GM18873 (cell line): ENCODE results near the gene B3GNT8.
"Not testable (repeated sequence)": the region's sequence is repeated elsewhere in the genome, so short reads cannot be mapped to it uniquely, and the experiment has no call there.

Experiments
- ATAC-seq: cut with Tn5 transposase; IDR thresholded peaks from one replicate; pipeline ENCODE4 v1.9.1; 2021; ENCODE audit warnings: mild to moderate bottlenecking, moderate library complexity, moderate number of reproducible peaks; ENCODE audit not compliant: unreplicated experiment, low FRiP score

The B3GNT8 gene

GRCh38 chr19:41398050-41398418, 29.1 kb downstream of the B3GNT8 start:
- no peak for ATAC-seq

GRCh38 chr19:41397086-41398049, 29.8 kb downstream of the B3GNT8 start, which contains the start of the genes BCKDHA and EXOSC5:
BCKDHA (plus strand) TSS chr19:41397818; CDS start chr19:41397828, 10 bp downstream.
EXOSC5 (minus strand) TSS chr19:41397359; CDS start chr19:41397328, 31 bp downstream.
- ATAC-seq = peak; percentile 85

GRCh38 chr19:41395355-41395754, 31.8 kb downstream of the B3GNT8 start:
- ATAC-seq = no peak

- no peak for ATAC-seq
Observed at GRCh38 chr19:41392775-41393174, 34.4 kb downstream of the B3GNT8 start.

- no peak for ATAC-seq
Observed at GRCh38 chr19:41391618-41392017, 35.6 kb downstream of the B3GNT8 start.

- ATAC-seq = no peak
Observed at GRCh38 chr19:41386442-41386841, 40.7 kb downstream of the B3GNT8 start.

GRCh38 chr19:41384351-41384750, 42.8 kb downstream of the B3GNT8 start:
- ATAC-seq = no peak

GRCh38 chr19:41381536-41381935, 45.6 kb downstream of the B3GNT8 start:
- not testable (repeated sequence) for ATAC-seq

GRCh38 chr19:41377977-41378709, 49.0 kb downstream of the B3GNT8 start:
- ATAC-seq = no peak

GRCh38 chr19:41376998-41377365, 50.2 kb downstream of the B3GNT8 start:
- ATAC-seq = no peak

- no peak for ATAC-seq
Observed at GRCh38 chr19:41376241-41376997, 50.8 kb downstream of the B3GNT8 start, which contains the start of gene TMEM91. TMEM91 (plus strand) TSS chr19:41376533; CDS start chr19:41378310, 1,777 bp downstream.
